Adipocyte (in vitro differentiated cells): ENCODE measurements around the gene APOBEC3A.

Experiments used
- DNase-seq: peaks from one replicate; pipeline ENCODE4 v3.0.0-alpha.2; 2015; ENCODE audit warnings: low read depth
- H3K27me3 ChIP-seq: replicated peaks from 2 replicates; pipeline ENCODE4 v1.7.0; 2013; ENCODE audit warnings: mild to moderate bottlenecking, low read length, moderate library complexity; ENCODE audit not compliant: control insufficient read depth, insufficient read depth
- H3K36me3 ChIP-seq: 2 replicates; pipeline ENCODE4 v1.7.0; 2013; ENCODE audit warnings: low read length, mild to moderate bottlenecking, moderate library complexity; ENCODE audit not compliant: control insufficient read depth, insufficient read depth, severe bottlenecking
- H3K4me1 ChIP-seq: 2 replicates; pipeline ENCODE4 v1.7.0; 2013; ENCODE audit warnings: mild to moderate bottlenecking, low read length, moderate library complexity; ENCODE audit not compliant: control insufficient read depth, insufficient read depth
- H3K4me3 ChIP-seq: 2 replicates; pipeline ENCODE4 v1.7.0; 2013; ENCODE audit warnings: mild to moderate bottlenecking, low read length, moderate library complexity
- H3K9ac ChIP-seq: 2 replicates; pipeline ENCODE4 v1.7.0; 2013; ENCODE audit warnings: mild to moderate bottlenecking, low read length, moderate library complexity
- H3K9me3 ChIP-seq: 2 replicates; pipeline ENCODE4 v1.7.0; 2013; ENCODE audit warnings: mild to moderate bottlenecking, low read length, moderate library complexity; ENCODE audit not compliant: control insufficient read depth

The APOBEC3A gene

DNA sequence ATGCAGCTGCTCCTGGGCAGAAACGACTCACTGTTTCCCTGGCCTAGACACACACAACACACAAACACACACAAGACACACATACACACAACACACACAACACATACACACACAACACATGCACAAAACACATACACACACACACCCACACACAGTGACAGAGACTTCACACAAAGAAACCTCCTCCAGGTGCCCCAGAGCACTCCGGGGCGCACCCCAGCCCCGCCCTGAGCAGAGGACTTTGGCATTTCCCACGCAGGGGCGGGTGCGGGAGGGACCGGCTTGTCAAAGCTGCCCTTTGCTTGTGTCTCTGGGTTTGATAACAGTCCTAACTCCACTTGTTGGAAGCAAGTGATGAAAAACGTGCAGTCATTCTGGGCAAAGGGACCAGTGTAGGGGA lies 6.5 kb downstream of the APOBEC3A start:
- Histone ChIP-seq H3K4me3 (no peak overlapping the region), H3K27me3 (peaks cover 35% of the 10 kb centered on the region), H3K4me1 (no peaks in the 10 kb centered on the region), H3K36me3 (no peaks in the 10 kb centered on the region), H3K9me3 (no peaks in the 10 kb centered on the region), H3K9ac (no peak overlapping the region)
- no peak for DNase-seq

GRCh38 chr22:38964306-38964705 lies 6.9 kb downstream of the APOBEC3A start:
- H3K9me3 ChIP-seq, result no peaks in the 10 kb centered on the region
- H3K9ac ChIP-seq, result no peak overlapping the region
- DNase-seq, result no peak
- H3K27me3 ChIP-seq, result peaks cover 35% of the 10 kb centered on the region
- no peaks in the 10 kb centered on the region for H3K36me3 ChIP-seq
- H3K4me1 ChIP-seq, result no peaks in the 10 kb centered on the region
- no peak overlapping the region for H3K4me3 ChIP-seq

DNA sequence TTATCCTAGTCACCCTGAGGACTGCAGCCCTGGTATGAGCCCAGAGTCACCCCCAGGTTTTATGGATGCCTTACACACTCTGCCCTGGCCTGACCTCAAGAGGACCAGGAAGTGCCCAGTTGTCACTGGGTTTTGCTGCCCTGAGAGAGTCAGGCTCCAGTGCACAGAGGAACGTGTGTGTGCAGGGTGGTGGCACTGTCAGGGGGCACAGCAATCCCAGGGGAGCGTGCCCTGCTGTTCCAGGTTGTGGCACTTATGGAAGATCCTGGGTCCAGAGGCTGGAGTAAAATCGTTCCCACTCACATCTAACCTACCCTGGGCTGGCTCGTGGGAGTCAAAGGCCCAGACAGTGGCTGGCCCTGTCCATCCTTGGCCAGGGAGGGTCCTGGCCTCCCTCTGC lies 7.6 kb downstream of the APOBEC3A start:
- Histone ChIP-seq H3K27me3 (peaks cover 38% of the 10 kb centered on the region), H3K4me1 (no peaks in the 10 kb centered on the region), H3K9me3 (no peaks in the 10 kb centered on the region), H3K4me3 (no peak overlapping the region), H3K36me3 (no peaks in the 10 kb centered on the region), H3K9ac (no peak overlapping the region)
- DNase-seq, result no peak

GRCh38 chr22:38965614-38966379 lies 8.4 kb downstream of the APOBEC3A start:
- no peak for DNase-seq
- no peaks in the 10 kb centered on the region for H3K9me3 ChIP-seq
- H3K4me1 ChIP-seq, result no peaks in the 10 kb centered on the region
- no peaks in the 10 kb centered on the region for H3K36me3 ChIP-seq
- H3K9ac ChIP-seq, result no peak overlapping the region
- H3K27me3 ChIP-seq, result peaks cover 46% of the 10 kb centered on the region
- H3K4me3 ChIP-seq, result no peak overlapping the region

- Histone ChIP-seq H3K4me1 (no peaks in the 10 kb centered on the region), H3K9ac (no peak overlapping the region), H3K27me3 (peaks cover 52% of the 10 kb centered on the region), H3K4me3 (no peak overlapping the region), H3K9me3 (no peaks in the 10 kb centered on the region), H3K36me3 (no peaks in the 10 kb centered on the region)
- DNase-seq, result no peak
Observed at GRCh38 chr22:38966380-38966702, 8.9 kb downstream of the APOBEC3A start.

DNA sequence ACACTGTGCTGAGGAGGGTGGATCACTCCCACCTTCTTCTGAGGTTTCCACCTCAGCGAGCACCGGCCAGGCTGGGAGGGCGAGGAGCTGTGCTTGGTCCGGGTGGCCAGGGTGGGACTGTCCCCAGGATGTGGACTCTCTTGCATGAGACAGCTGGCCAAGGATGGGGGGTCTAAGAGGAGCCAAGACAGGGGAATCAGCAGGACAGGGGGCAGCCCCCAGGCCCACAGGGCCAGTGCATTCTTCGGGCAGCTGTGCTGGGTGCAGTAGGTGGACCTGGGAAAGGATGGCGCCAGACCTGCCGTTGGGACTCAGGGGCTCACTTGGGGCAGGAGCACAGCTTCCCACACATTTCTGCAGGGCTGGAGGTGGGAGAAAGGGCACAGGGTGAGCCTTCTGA lies 9.5 kb downstream of the APOBEC3A start:
- H3K4me1 ChIP-seq, result no peaks in the 10 kb centered on the region
- no peaks in the 10 kb centered on the region for H3K36me3 ChIP-seq
- DNase-seq, result no peak
- no peak overlapping the region for H3K9ac ChIP-seq
- no peaks in the 10 kb centered on the region for H3K9me3 ChIP-seq
- H3K4me3 ChIP-seq, result no peak overlapping the region
- H3K27me3 ChIP-seq, result peaks cover 58% of the 10 kb centered on the region

DNA sequence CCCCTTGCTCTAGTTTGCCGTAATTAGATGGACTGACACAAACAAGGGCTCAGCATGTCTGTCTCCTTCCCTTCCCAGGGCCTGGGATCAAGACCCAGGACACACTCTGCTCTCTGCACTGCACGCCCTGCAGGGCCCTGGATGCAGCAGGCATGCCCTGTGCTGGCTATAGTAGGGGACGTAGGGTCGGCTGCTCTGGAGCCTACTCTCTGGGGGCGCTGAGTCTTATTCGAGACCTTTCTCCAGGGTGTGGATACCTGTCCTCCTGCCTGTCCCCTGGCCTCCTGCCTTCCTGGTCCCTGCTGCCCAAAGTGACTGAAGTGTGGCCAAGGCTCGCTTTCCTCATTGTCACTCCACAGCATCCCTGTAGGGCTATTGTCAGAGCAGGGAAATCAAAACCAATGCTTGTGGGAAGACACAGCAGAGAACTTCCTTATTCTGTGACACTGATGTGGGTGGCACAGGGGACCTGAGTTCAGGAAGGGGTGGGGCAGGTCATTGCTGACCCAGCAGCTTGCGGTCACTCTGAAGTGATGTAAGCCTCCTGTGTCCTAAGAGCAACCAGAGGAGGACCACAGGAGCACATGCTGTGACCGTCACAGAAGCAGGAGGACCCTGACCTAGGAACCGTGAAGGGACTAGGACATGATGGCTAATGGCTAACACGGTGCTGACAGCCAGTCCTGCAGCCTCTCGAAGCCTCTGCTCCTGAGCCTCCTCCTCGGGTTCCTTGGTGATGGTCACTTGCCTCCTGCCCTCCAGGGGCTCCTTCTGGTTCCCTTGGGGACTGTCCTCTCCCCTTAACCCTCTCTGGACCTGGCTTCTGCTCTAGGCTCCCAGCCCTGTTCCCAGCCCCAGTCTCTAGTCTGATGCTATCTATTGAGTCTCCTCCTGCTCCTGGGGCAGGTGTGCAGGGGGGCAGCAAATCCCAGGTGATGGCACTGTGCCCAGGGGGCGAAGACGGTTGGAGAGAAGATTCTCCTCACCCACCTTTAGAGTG lies 10.3 kb downstream of the APOBEC3A start:
- H3K27me3 ChIP-seq, result peaks cover 59% of the 10 kb centered on the region
- DNase-seq, result no peak

DNA sequence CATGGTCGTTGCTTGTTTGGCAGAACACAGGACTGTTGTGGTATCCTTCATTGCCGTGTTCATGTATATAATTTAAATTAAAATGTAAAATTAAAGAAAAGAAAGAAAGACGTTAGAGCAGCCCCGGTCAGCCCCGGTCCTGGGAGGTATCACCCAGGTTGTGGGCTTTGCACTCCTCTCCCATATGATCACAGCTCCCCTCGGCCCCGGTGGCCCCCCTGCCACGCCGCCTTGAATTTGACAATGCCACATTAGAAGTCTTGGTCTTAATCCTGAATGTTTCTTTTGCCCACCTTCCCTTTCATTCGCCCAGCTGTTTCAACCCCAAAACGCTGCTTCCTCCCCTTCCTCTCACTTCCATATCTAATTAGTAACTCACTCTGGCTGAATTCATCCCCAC lies 11.4 kb downstream of the APOBEC3A start:
- Histone ChIP-seq H3K4me3 (no peak overlapping the region), H3K9me3 (no peaks in the 10 kb centered on the region), H3K36me3 (no peaks in the 10 kb centered on the region), H3K27me3 (peaks cover 59% of the 10 kb centered on the region), H3K4me1 (no peaks in the 10 kb centered on the region), H3K9ac (no peak overlapping the region)
- DNase-seq, result no peak

More for the DNA sequence above, 10.3 kb downstream of the APOBEC3A start:
- H3K36me3 ChIP-seq, result no peaks in the 10 kb centered on the region
- no peaks in the 10 kb centered on the region for H3K9me3 ChIP-seq
- no peak overlapping the region for H3K9ac ChIP-seq
- no peaks in the 10 kb centered on the region for H3K4me1 ChIP-seq
- H3K4me3 ChIP-seq, result no peak overlapping the region

GRCh38 chr22:38970551-38970950 lies 13.1 kb downstream of the APOBEC3A start:
- no peaks in the 10 kb centered on the region for H3K36me3 ChIP-seq
- H3K9ac ChIP-seq, result no peak overlapping the region
- no peaks in the 10 kb centered on the region for H3K4me1 ChIP-seq
- H3K9me3 ChIP-seq, result peaks cover 3% of the 10 kb centered on the region
- H3K4me3 ChIP-seq, result no peak overlapping the region
- no peak for DNase-seq
- H3K27me3 ChIP-seq, result peaks cover 63% of the 10 kb centered on the region

GRCh38 chr22:38971202-38971601 lies 13.8 kb downstream of the APOBEC3A start:
- H3K9me3 ChIP-seq, result peaks cover 9% of the 10 kb centered on the region
- DNase-seq, result no peak
- peaks cover 60% of the 10 kb centered on the region for H3K27me3 ChIP-seq
- no peaks in the 10 kb centered on the region for H3K36me3 ChIP-seq
- H3K9ac ChIP-seq, result no peak overlapping the region
- no peaks in the 10 kb centered on the region for H3K4me1 ChIP-seq
- H3K4me3 ChIP-seq, result no peak overlapping the region

GRCh38 chr22:38971791-38972190 lies 14.4 kb downstream of the APOBEC3A start:
- Histone ChIP-seq H3K4me1 (no peaks in the 10 kb centered on the region), H3K36me3 (no peaks in the 10 kb centered on the region), H3K4me3 (no peak overlapping the region), H3K9me3 (peaks cover 11% of the 10 kb centered on the region), H3K9ac (no peak overlapping the region), H3K27me3 (peaks cover 58% of the 10 kb centered on the region)
- DNase-seq, result no peak
